WTC11 (cell line): ENCODE measurements around the gene KCTD16.

ENCODE experiments used
- CREB1 ChIP-seq: sonication (generic); formaldehyde crosslinking; IDR thresholded peaks from 2 replicates; pipeline ENCODE4 v1.8.0; 2023; ENCODE audit warnings: mild to moderate bottlenecking, missing genetic modification reagents
- CTCF ChIP-seq: fragments of 200-600 bp; IDR thresholded peaks from 2 replicates; pipeline ENCODE4 v1.8.0; 2022; ENCODE audit warnings: antibody characterized with exemption
- E2F1 ChIP-seq: sonication (generic); formaldehyde crosslinking; IDR thresholded peaks from 2 replicates; pipeline ENCODE4 v1.8.0; 2022; ENCODE audit warnings: mild to moderate bottlenecking, missing genetic modification reagents
- JUN ChIP-seq: sonication (generic); formaldehyde crosslinking; IDR thresholded peaks from 2 replicates; pipeline ENCODE4 v1.8.0; 2023; ENCODE audit warnings: mild to moderate bottlenecking, missing genetic modification reagents
- TEAD4 ChIP-seq: sonication (generic); formaldehyde crosslinking; IDR thresholded peaks from 2 replicates; pipeline ENCODE4 v1.8.0; 2022; ENCODE audit warnings: mild to moderate bottlenecking, missing genetic modification reagents
- USF2 ChIP-seq: sonication (generic); formaldehyde crosslinking; IDR thresholded peaks from 2 replicates; pipeline ENCODE4 v1.8.1; 2023; ENCODE audit warnings: mild to moderate bottlenecking, missing genetic modification reagents, moderate library complexity
- ZNF396 ChIP-seq: fragments of 250-450 bp; sonication (Bioruptor Pico); IDR thresholded peaks from 2 replicates; pipeline ENCODE4 v1.8.0; 2021; ENCODE audit warnings: mild to moderate bottlenecking, moderate library complexity, borderline replicate concordance

GRCh38 chr5:144143625-144144024, 27.0 kb upstream of the KCTD16 start:
- no peak for TF ChIP-seq CTCF
- no peak for TF ChIP-seq E2F1
- TF ChIP-seq JUN (CRISPR knock-in tag), result no peak
- no peak for TF ChIP-seq ZNF396
- TF ChIP-seq USF2, result no peak
- no peak for TF ChIP-seq TEAD4 (CRISPR knock-in tag)
- TF ChIP-seq CREB1, result no peak
